ENCODE results near the gene MYH7. TPM values are rescaled to one million over a fixed set of nuclear protein-coding genes. Genes with fewer than 3 reads are reported as not detected.

MYH7 gene
- total and polyA plus RNA-seq, 4 donors = 0.02 to 0.42 (median 0.04) TPM

DNA sequence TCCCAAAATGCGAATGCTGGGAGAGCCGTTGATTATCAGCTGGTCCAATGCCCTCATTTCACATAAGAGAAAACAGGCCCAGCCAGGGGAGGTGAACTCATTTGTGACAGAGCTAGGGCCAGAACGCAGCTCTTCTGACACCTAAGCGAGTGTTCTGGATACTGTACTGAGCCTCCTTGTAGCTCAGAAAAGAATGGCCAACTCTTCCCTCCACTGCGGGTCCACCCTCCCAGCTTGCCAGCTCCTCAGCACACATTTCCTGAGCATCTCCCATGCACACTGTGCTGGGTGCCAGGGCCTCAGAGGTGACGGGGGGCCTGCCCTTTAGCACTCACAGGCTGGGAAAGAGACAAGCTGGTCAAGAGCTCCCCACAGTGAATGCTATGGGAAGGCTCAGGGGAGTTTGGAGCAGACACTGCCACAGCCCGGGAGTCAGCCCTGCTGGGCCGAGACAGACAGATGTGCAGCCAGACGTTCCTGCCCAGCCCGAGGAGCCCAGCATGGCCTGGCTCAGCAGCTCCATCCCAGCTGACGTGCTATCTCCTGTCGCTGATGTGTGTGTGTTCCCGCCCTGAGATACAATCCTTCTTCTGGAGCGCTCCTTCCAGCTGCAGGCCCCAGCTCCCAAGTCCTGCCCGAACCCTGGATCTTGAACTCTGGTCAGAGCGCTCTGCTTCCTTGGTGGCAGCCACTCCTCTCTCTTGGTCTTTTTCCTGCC is 55.1 kb downstream of the MYH7 start:
- Histone ChIP-seq H3K4me3 (ENCODE audit: low read depth in 1 of 3, low read length in 3 of 3) (no peak overlapping the region), H3K4me1 (ENCODE audit: control insufficient read depth in 4 of 4, insufficient read depth in 4 of 4, low read length in 3 of 4) (no peaks in the 10 kb centered on the region), H3K27me3 (ENCODE audit: control insufficient read depth in 4 of 4, insufficient read depth in 4 of 4, low read length in 3 of 4) (no peaks in the 10 kb centered on the region), H3K9ac (ENCODE audit: low read depth in 1 of 2, low read length in 2 of 2) (no peak overlapping the region), H3K9me3 (ENCODE audit: control insufficient read depth in 4 of 4, low read length in 3 of 4) (no peaks in the 10 kb centered on the region), H3K27ac (ENCODE audit: low read depth in 1 of 2, low read length in 2 of 2) (no peak overlapping the region), H3K36me3 (ENCODE audit: control insufficient read depth in 4 of 4, insufficient read depth in 3 of 4, low read depth in 1 of 4, low read length in 3 of 4) (no peaks in the 10 kb centered on the region)
- TF ChIP-seq TAF1 (conservative IDR thresholded peaks at IDR 0.05) (no peak), HNF4A (conservative IDR thresholded peaks at IDR 0.05) (no peak), MAX (IDR thresholded peaks at IDR 0.05) (no peak), YY1 (IDR thresholded peaks at IDR 0.05) (no peak), HNF4G (IDR thresholded peaks at IDR 0.05) (no peak), RAD21 (IDR thresholded peaks at IDR 0.05) (no peak), RXRA (IDR thresholded peaks at IDR 0.05) (no peak), JUND (IDR thresholded peaks at IDR 0.05) (no peak), FOXA1 (IDR thresholded peaks at IDR 0.05) (no peak), EGR1 (IDR thresholded peaks at IDR 0.05; ENCODE audit: low read depth in 2 of 2) (no peak), NR2F2 (IDR thresholded peaks at IDR 0.05) (no peak), SP1 (IDR thresholded peaks at IDR 0.05) (no peak), GABPA (IDR thresholded peaks at IDR 0.05 in 1 of 2, conservative IDR thresholded peaks at IDR 0.05 in 1 of 2) (no peak), FOXA2 (IDR thresholded peaks at IDR 0.05) (no peak)
- TF ChIP-seq, protein P1, sequence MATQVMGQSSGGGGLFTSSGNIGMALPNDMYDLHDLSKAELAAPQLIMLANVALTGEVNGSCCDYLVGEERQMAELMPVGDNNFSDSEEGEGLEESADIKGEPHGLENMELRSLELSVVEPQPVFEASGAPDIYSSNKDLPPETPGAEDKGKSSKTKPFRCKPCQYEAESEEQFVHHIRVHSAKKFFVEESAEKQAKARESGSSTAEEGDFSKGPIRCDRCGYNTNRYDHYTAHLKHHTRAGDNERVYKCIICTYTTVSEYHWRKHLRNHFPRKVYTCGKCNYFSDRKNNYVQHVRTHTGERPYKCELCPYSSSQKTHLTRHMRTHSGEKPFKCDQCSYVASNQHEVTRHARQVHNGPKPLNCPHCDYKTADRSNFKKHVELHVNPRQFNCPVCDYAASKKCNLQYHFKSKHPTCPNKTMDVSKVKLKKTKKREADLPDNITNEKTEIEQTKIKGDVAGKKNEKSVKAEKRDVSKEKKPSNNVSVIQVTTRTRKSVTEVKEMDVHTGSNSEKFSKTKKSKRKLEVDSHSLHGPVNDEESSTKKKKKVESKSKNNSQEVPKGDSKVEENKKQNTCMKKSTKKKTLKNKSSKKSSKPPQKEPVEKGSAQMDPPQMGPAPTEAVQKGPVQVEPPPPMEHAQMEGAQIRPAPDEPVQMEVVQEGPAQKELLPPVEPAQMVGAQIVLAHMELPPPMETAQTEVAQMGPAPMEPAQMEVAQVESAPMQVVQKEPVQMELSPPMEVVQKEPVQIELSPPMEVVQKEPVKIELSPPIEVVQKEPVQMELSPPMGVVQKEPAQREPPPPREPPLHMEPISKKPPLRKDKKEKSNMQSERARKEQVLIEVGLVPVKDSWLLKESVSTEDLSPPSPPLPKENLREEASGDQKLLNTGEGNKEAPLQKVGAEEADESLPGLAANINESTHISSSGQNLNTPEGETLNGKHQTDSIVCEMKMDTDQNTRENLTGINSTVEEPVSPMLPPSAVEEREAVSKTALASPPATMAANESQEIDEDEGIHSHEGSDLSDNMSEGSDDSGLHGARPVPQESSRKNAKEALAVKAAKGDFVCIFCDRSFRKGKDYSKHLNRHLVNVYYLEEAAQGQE (IDR thresholded peaks at IDR 0.05) = no peak
- TF ChIP-seq, protein P2, sequence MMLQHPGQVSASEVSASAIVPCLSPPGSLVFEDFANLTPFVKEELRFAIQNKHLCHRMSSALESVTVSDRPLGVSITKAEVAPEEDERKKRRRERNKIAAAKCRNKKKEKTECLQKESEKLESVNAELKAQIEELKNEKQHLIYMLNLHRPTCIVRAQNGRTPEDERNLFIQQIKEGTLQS (IDR thresholded peaks at IDR 0.05) = no peak
- TF ChIP-seq, protein P3, sequence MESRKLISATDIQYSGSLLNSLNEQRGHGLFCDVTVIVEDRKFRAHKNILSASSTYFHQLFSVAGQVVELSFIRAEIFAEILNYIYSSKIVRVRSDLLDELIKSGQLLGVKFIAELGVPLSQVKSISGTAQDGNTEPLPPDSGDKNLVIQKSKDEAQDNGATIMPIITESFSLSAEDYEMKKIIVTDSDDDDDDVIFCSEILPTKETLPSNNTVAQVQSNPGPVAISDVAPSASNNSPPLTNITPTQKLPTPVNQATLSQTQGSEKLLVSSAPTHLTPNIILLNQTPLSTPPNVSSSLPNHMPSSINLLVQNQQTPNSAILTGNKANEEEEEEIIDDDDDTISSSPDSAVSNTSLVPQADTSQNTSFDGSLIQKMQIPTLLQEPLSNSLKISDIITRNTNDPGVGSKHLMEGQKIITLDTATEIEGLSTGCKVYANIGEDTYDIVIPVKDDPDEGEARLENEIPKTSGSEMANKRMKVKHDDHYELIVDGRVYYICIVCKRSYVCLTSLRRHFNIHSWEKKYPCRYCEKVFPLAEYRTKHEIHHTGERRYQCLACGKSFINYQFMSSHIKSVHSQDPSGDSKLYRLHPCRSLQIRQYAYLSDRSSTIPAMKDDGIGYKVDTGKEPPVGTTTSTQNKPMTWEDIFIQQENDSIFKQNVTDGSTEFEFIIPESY (IDR thresholded peaks at IDR 0.05) = no peak
- TF ChIP-seq, protein P4, sequence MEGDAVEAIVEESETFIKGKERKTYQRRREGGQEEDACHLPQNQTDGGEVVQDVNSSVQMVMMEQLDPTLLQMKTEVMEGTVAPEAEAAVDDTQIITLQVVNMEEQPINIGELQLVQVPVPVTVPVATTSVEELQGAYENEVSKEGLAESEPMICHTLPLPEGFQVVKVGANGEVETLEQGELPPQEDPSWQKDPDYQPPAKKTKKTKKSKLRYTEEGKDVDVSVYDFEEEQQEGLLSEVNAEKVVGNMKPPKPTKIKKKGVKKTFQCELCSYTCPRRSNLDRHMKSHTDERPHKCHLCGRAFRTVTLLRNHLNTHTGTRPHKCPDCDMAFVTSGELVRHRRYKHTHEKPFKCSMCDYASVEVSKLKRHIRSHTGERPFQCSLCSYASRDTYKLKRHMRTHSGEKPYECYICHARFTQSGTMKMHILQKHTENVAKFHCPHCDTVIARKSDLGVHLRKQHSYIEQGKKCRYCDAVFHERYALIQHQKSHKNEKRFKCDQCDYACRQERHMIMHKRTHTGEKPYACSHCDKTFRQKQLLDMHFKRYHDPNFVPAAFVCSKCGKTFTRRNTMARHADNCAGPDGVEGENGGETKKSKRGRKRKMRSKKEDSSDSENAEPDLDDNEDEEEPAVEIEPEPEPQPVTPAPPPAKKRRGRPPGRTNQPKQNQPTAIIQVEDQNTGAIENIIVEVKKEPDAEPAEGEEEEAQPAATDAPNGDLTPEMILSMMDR (IDR thresholded peaks at IDR 0.05; ENCODE audit: low read depth, low read length, missing input control) = no peak
- 53% methylated on average over 16 of the region's 16 CpGs for WGBS
- DNase-seq (ENCODE audit: low spot score) = no peak
